GM12872 (cell line): Measurements from ENCODE around the gene ZMYND11.

Source experiments
- CTCF ChIP-seq: IDR thresholded peaks from 3 replicates; pipeline ENCODE4 v1.5.1; 2011; ENCODE audit warnings: low read depth, mild to moderate bottlenecking, low read length, moderate library complexity; ENCODE audit not compliant: insufficient read depth

Gene ZMYND11

DNA sequence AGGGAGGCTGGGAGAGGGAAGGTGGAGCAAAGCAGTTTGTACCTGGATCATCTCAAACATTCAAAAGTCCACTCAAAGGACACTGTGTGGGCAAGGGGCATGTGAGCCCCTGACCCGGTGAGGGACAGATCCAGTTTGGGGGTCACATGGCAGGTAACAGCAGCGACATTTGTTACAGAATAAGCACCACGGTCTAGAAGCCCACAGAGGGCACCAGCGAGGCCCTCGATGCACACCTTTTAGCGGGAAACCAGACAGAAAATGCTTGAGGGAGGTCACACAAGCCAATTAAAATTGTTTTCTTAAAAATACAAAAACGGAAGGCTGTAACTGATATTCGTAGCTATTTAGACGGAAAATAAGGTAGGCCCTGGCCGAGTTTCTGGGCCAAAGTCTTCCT lies 144.4 kb downstream of the ZMYND11 start:
- TF ChIP-seq CTCF, result no peak

GRCh38 chr10:282294-283139 lies 147.3 kb downstream of the ZMYND11 start:
- TF ChIP-seq CTCF, result no peak

- no peak for TF ChIP-seq CTCF
Measured at GRCh38 chr10:283140-283479, 147.9 kb downstream of the ZMYND11 start.

DNA sequence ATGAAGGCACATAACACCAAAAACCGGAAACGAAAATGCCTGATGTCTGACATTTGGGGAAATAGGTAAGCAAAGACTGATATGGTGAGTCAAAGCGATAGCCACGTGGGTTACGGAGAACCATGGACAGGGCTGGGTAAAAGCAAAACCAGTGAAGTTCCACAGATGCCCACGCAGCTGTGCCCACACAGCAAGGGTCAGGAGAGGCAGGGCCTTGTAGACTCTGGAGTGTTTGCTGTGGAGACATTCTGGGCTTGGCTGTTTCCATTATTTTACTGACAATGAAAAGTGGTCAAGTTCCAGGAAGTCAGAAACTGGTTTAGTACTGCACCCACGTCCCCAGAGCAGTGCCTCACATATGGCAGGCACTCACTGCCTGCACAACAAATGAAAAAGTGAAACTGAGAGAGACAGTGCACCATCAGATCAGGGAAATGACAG lies 148.7 kb downstream of the ZMYND11 start:
- TF ChIP-seq CTCF, result peak; percentile 45; the same call in 2 of the 3 replicates

DNA sequence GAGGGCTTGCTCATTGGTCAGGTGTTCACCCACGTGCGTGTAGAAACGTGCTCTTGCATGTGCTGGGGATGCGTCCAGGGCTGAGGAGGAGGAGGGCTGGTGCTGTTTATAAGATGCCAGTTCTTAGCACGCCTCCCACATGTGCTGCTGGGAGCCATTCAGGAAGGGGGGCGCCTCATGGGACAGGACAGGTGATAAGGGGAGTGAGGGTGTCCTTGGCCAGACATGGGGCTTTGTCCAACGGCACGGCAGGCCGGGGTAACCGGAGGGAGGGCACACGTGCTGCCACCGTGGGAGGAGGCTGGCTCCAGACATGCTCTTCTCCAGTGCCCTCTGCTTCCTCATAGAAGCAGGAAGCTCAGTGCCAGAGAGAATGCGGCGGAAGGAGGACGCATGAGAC lies 150.0 kb downstream of the ZMYND11 start:
- no peak for TF ChIP-seq CTCF

- no peak for TF ChIP-seq CTCF
Measured at GRCh38 chr10:287026-287709, 151.9 kb downstream of the ZMYND11 start.

- no peak for TF ChIP-seq CTCF
Measured at GRCh38 chr10:287814-288213, 152.6 kb downstream of the ZMYND11 start.
